Subcutaneous abdominal adipose tissue (tissue), 5 donors: ENCODE measurements around the gene CDC40.

Experiments used
- H3K27ac ChIP-seq: one replicate; pipeline ENCODE4 v1.7.0; 2013; ENCODE audit warnings: low read depth, mild to moderate bottlenecking, inconsistent platforms, low read length, moderate library complexity
- H3K27me3 ChIP-seq, 5 donors: one replicate each; pipeline ENCODE4 v1.7.0; 2013; ENCODE audit warnings: low read length in 5 of 5, inconsistent platforms in 1 of 5; ENCODE audit not compliant: control insufficient read depth in 5 of 5, insufficient read depth in 4 of 5
- H3K36me3 ChIP-seq, 5 donors: one replicate each; pipeline ENCODE4 v1.7.0; 2013; ENCODE audit warnings: low read length in 5 of 5; ENCODE audit not compliant: control insufficient read depth in 5 of 5, insufficient read depth in 5 of 5
- H3K4me1 ChIP-seq, 5 donors: one replicate each; pipeline ENCODE4 v1.7.0; 2013; ENCODE audit warnings: low read length in 5 of 5, mild to moderate bottlenecking in 3 of 5, moderate library complexity in 1 of 5; ENCODE audit not compliant: control insufficient read depth in 5 of 5, insufficient read depth in 5 of 5
- H3K4me3 ChIP-seq, 5 donors: one replicate each; pipeline ENCODE4 v1.7.0; 2013; ENCODE audit warnings: low read length in 5 of 5, low read depth in 1 of 5
- H3K9ac ChIP-seq, 5 donors: one replicate each; pipeline ENCODE4 v1.7.0; 2013; ENCODE audit warnings: low read length in 5 of 5, mild to moderate bottlenecking in 4 of 5, moderate library complexity in 3 of 5
- H3K9me3 ChIP-seq, 5 donors: one replicate each; pipeline ENCODE4 v1.7.0; 2013; ENCODE audit warnings: low read length in 5 of 5; ENCODE audit not compliant: control insufficient read depth in 5 of 5
- donor health status: healthy.
- donor health status: healthy.
- donor health status: healthy.
- donor health status: healthy.
- donor health status: healthy.

Gene CDC40

DNA sequence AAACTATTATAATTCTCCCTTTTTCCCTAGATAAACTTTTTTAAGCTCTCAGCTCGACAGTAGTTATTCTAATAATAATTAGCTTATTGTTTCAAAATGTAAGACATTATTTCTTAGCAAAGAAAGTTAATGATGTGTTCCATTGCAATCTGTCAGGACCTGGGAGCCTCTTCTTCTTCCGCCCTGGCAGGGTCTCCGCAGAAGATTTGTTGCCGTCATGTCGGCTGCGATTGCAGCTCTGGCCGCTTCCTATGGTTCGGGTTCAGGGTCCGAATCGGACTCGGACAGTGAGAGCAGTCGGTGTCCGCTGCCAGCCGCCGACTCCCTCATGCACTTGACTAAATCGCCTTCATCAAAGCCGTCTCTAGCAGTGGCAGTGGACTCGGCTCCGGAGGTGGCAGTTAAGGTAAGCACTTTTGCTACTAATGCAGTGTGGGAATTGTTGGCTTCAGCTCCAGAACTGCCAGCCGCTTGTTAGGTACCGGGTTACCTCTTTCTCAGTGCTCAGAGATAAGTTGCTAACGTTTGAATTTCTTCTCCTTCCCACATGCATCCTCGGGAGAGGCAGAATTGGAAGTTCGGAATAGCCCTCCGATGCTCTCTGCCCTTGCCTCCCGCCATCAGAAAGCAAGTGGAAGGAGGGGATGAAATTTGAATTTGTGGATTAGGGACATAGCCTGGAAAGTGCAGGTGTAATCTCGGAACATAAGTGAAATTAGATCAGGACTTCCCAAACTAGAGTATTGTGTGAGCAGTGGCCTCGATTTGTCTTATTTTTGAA, at the start of gene CDC40:
CDC40 (plus strand) TSS at position 200 of the 781 bp plus-strand sequence; CDS start at position 218, 18 bp downstream.
- H3K4me3 ChIP-seq: peak within 1 kb of the TSS; percentile 84 to 100 (median 99)
- no peaks in the 10 kb centered on the region for H3K36me3 ChIP-seq
- no peaks in the 10 kb centered on the region for H3K27me3 ChIP-seq
- peak within 1 kb of the TSS; percentile 72 to 97 (median 86) for H3K9ac ChIP-seq
- peaks cover 3 to 59% (median 45%) of the 10 kb centered on the region in 5 donors for H3K4me1 ChIP-seq
- no peaks in the 10 kb centered on the region for H3K9me3 ChIP-seq
- peak within 1 kb of the TSS; percentile 79 for H3K27ac ChIP-seq

DNA sequence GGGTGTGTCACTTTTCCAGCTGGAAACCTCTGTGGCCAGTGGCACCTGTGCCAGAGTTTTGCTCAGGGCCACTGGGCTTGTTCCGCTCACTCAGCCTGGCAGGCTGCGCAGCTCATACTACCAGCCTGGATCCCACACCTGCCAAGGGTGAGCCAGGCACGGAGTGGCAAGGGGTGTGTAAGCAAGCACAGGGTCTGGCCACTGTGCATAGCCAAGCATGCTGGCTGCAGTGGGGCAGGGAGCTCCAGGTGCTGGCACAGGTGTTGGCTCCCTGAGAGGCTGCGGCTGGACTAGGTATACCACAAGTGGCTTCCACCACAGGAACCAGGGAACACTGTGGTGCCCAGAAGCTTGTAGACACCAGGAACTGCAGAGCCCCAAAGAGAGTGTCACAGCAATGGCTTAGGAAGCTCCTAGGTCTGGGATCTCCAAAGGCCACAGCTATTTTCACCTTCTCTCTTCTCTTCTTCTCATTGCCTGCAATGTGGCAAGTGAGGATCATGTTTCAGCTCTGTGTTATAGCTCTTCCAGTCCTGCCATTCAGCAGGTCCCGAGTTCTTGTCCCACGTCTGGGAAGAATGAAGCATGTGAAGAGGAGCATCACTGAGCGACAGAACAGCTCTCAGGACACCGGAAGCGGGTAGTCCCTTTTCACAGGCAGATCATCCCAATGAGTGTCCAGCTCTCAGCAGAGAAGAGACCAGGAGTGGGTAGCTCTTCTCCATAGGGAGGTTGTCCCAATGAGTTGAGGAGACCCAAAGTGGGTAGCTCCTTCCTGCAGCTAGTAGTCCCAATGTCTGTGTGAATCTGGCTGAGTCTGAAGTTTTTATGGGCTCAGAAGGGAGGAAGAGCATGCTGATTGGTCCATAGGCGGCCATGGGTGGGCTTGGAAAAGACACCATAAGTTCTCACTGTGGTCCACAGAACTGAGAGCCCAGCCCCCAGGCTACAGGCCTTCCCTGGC, 42.0 kb upstream of the CDC40 start:
- H3K4me3 ChIP-seq: no peak overlapping the region
- no peaks in the 10 kb centered on the region for H3K27me3 ChIP-seq
- no peak overlapping the region for H3K9ac ChIP-seq
- H3K4me1 ChIP-seq: no peaks in the 10 kb centered on the region
- peaks cover 0 to 10% (median 7%) of the 10 kb centered on the region in 5 donors for H3K9me3 ChIP-seq
- H3K36me3 ChIP-seq: no peaks in the 10 kb centered on the region
- no peak overlapping the region for H3K27ac ChIP-seq

DNA sequence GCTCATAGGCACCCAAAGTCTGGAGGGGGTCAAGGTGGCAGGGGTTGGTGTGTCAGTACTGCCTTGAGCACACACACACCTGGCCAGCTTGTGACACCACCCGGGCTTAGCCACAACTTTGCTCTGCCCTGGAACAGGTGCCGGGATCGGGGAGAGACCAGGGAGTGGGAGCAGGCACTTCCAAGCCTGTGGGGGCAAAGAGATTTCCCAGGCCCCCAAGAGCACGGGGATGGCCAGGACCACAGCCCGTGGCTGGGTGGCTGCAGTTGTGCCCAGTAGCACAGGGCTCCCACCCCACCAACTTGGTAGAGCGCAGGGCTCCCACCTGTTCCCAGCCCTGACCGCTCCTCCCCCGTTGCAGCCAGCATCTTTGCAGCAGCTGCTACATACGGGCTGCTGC, 41.2 kb upstream of the CDC40 start:
- no peaks in the 10 kb centered on the region for H3K27me3 ChIP-seq
- H3K27ac ChIP-seq: no peak overlapping the region
- H3K4me1 ChIP-seq: no peaks in the 10 kb centered on the region
- no peak overlapping the region for H3K4me3 ChIP-seq
- H3K9me3 ChIP-seq: peaks cover 0 to 10% (median 7%) of the 10 kb centered on the region in 5 donors
- H3K9ac ChIP-seq: no peak overlapping the region
- no peaks in the 10 kb centered on the region for H3K36me3 ChIP-seq

DNA sequence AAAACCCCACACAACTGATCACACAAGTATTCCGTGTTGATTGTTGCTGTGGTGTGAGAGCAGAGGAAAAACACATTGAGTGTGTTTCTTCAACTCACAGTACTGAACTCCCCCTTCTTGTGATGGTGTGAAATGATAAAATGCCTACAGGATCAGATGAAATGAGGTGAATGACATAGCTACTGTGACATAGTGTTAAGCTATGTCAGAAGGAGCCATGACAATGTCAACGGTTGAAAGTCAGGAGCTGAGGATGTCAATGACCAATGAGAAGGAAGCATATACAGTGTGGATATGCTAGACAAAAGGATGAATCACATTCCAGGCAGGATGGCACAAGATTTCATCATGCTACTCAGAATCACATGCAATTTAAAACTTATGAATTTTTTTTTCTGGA, 39.6 kb upstream of the CDC40 start:
- no peak overlapping the region for H3K27ac ChIP-seq
- H3K9ac ChIP-seq: no peak overlapping the region
- peaks cover 0 to 10% (median 7%) of the 10 kb centered on the region in 5 donors for H3K9me3 ChIP-seq
- no peaks in the 10 kb centered on the region for H3K36me3 ChIP-seq
- H3K4me1 ChIP-seq: no peaks in the 10 kb centered on the region
- no peaks in the 10 kb centered on the region for H3K27me3 ChIP-seq
- H3K4me3 ChIP-seq: no peak overlapping the region

DNA sequence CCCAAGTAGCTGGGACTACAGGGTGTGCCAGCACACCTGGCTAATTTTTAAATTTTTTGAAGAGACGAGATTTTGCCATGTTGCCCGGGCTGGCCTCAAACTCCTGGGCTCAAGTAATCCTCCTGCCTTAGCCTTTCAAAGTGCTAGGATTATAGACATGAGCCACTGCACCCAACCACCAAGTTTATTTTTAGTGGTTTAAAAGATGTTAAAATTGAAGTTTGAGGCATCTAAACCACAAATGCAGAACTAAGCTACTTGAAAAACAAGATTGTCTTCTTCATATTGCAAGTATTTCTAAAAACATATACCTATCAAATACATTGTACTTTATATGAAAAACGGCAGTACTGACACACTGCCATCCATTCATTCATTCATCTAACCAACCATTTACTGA, 32.4 kb upstream of the CDC40 start:
- Histone ChIP-seq H3K4me1 (no peaks in the 10 kb centered on the region), H3K9ac (no peak overlapping the region), H3K4me3 (no peak overlapping the region), H3K27ac (no peak overlapping the region), H3K9me3 (no peaks in the 10 kb centered on the region), H3K27me3 (no peaks in the 10 kb centered on the region), H3K36me3 (peaks cover 0 to 3% (median 0%) of the 10 kb centered on the region in 5 donors)

DNA sequence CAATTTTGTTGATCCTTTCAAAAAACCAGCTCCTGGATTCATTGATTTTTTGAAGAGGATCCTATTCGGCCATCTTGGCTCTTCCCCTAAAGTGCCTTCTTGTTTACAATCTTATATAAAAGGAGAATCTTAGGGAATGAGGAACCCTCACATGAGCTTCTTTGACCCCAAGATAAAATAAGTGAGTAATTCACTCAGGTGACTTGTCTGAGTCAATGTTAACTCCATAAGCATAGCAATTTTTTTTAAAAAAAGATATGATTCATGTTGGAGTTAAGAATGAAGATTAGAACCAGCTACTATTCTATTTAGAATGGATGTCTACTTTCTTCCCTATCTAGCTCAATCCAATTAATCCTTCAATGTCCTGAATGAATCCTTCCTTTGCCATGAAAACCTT, 21.7 kb upstream of the CDC40 start:
- H3K36me3 ChIP-seq: no peaks in the 10 kb centered on the region
- H3K27ac ChIP-seq: no peak overlapping the region
- no peaks in the 10 kb centered on the region for H3K9me3 ChIP-seq
- H3K27me3 ChIP-seq: no peaks in the 10 kb centered on the region
- no peak overlapping the region for H3K4me3 ChIP-seq
- H3K4me1 ChIP-seq: no peaks in the 10 kb centered on the region
- H3K9ac ChIP-seq: no peak overlapping the region

DNA sequence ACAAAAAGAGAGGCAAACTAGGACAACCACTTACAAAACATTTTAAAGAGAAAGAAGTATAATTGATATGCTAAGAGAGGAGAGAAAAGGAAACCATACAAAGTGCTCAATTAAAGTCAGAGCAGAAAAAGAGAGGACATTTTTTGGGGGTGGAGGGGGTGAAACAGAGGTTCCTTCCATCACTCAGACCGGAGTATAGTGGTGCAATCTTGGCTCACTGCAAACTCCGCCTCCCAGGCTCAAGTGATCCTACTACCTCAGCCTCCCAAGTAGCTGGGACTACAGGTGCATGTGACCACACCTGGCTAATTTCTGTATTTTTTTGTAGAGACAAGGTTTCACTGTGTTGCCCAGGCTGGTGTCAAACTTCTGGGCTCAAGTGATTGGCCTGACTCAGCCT, 10.1 kb upstream of the CDC40 start:
- no peak overlapping the region for H3K9ac ChIP-seq
- no peaks in the 10 kb centered on the region for H3K27me3 ChIP-seq
- H3K4me3 ChIP-seq: no peak overlapping the region
- no peak overlapping the region for H3K27ac ChIP-seq
- no peaks in the 10 kb centered on the region for H3K36me3 ChIP-seq
- no peaks in the 10 kb centered on the region for H3K4me1 ChIP-seq
- H3K9me3 ChIP-seq: no peaks in the 10 kb centered on the region

DNA sequence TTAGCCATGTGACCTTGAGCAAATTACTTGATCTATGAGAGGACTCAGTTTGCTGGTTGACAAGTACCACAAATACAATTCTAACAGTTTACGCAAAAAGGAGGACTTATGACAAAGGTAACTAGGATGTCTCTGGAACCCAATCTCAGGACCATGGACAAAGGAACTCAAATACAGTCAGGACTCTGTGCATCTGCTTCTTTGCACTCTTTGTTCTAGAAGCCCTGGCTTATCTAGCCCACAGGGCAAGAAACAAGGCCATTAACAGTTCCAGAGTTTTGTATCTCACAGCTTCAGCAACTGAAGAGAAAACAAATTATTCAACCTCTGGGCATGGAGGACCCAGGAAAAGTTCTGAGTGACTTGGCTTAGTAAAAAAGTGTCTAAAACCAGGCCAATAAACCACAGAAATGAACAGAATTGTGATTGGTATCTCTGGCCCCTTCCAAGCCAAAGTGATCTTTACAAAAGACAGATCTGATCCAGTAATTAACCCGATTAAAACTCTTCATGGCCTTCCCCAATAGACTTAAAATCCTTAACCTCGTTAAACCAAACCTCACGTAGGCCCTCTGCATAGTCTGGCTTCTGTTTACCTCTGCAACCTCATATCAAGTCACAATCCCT, 6.6 kb upstream of the CDC40 start:
- no peak overlapping the region for H3K9ac ChIP-seq
- no peak overlapping the region for H3K27ac ChIP-seq
- H3K36me3 ChIP-seq: no peaks in the 10 kb centered on the region
- H3K4me3 ChIP-seq: no peak overlapping the region
- H3K9me3 ChIP-seq: no peaks in the 10 kb centered on the region
- H3K4me1 ChIP-seq: peaks cover 0 to 6% (median 5%) of the 10 kb centered on the region in 5 donors
- H3K27me3 ChIP-seq: no peaks in the 10 kb centered on the region

DNA sequence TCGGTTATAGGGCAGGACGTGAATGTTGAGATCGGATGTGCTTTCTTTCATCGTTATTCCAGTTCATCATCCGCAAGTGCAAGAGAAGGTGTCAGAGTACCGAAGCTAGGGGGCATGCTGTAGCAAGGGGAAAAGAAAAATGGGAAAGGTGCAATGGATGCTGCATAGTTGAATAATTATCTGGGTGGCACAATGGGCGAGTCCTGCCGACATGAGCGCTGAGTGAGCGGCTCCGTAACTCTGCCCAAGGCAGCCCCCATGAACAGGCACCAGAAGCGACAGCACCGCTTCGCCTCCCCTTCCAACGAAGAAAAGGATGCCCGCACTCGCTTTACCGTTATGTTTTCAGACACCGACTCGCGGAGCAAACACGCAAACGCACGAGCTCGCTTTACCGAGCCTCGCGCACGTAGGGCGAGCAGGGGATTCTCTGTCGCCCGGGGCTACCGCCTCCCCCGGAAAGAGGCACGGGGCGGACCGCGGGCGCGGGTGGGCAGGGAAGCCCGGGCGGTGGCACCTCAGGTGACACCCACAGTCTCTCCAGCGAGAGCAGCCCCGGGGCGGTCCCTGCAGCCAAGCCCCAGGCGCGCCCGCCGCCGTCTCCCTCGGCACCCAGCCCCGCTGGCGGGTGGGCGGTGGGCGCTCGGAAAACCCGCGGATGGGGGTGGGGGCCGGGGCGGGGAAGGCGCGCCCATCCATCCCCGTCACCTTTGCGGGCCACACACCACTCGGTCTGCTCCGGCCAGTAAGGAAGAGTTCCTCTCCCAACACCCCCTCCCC, 1.4 kb upstream of the CDC40 start:
- H3K9me3 ChIP-seq: no peaks in the 10 kb centered on the region
- H3K4me1 ChIP-seq: peaks cover 3 to 55% (median 40%) of the 10 kb centered on the region in 5 donors
- peak overlapping the region; percentile 79 for H3K27ac ChIP-seq
- no peaks in the 10 kb centered on the region for H3K36me3 ChIP-seq
- peak overlapping the region; percentile 81 to 100 (median 99) for H3K4me3 ChIP-seq
- peak overlapping the region in 4 of 5 donors; percentile 66 to 96 (median 74) for H3K9ac ChIP-seq
- H3K27me3 ChIP-seq: no peaks in the 10 kb centered on the region
